MM.1S (cell line): ENCODE results near the gene CHMP4A.
A peak's percentile ranks its signal among the peaks of the same experiment; 100 is the strongest.
"Not testable (repeated sequence)": the region's sequence is repeated elsewhere in the genome, so short reads cannot be mapped to it uniquely, and the experiment has no call there.

Experiments
- DNase-seq: peaks from one replicate; pipeline ENCODE4 v3.0.0-alpha.2; 2015
- H2AFZ ChIP-seq: fragments of 300-600 bp; sonication (generic); 2 replicates; pipeline ENCODE4 v1.6.0; 2016; ENCODE audit warnings: antibody characterized with exemption, low read length
- H3F3A ChIP-seq: fragments of 300-600 bp; sonication (generic); 2 replicates; pipeline ENCODE4 v1.6.1; 2016; ENCODE audit warnings: mild to moderate bottlenecking, antibody characterized with exemption, low read length, moderate library complexity, mixed read lengths; ENCODE audit not compliant: insufficient read depth
- H3K27ac ChIP-seq: fragments of 300-600 bp; sonication (generic); 2 replicates; pipeline ENCODE4 v1.5.1; 2016; ENCODE audit warnings: mild to moderate bottlenecking, low read length
- H3K27me3 ChIP-seq: fragments of 300-600 bp; sonication (generic); replicated peaks from 2 replicates; pipeline ENCODE4 v1.6.0; 2016; ENCODE audit warnings: low read length; ENCODE audit not compliant: insufficient read depth
- H3K36me3 ChIP-seq: fragments of 300-600 bp; sonication (generic); replicated peaks from 2 replicates; pipeline ENCODE4 v1.6.1; 2016; ENCODE audit warnings: mild to moderate bottlenecking, low read length, mixed read lengths; ENCODE audit not compliant: insufficient read depth
- H3K4me1 ChIP-seq: fragments of 300-600 bp; sonication (generic); 2 replicates; pipeline ENCODE4 v1.6.1; 2016; ENCODE audit warnings: low read length, mixed read lengths
- H3K4me2 ChIP-seq: fragments of 300-600 bp; sonication (generic); 2 replicates; pipeline ENCODE4 v1.6.0; 2016; ENCODE audit warnings: low read depth, low read length
- H3K4me3 ChIP-seq: fragments of 300-600 bp; sonication (generic); 2 replicates; pipeline ENCODE4 v1.5.1; 2016; ENCODE audit warnings: low read length, mixed read lengths
- H3K79me2 ChIP-seq: fragments of 300-600 bp; sonication (generic); 2 replicates; pipeline ENCODE4 v1.6.1; 2016; ENCODE audit warnings: mixed run types, low read length, mixed read lengths
- H3K9ac ChIP-seq: fragments of 300-600 bp; sonication (generic); 2 replicates; pipeline ENCODE4 v1.6.1; 2016; ENCODE audit warnings: low read length, mixed read lengths
- H3K9me2 ChIP-seq: fragments of 300-600 bp; sonication (generic); replicated peaks from 2 replicates; pipeline ENCODE4 v1.6.1; 2016; ENCODE audit warnings: mild to moderate bottlenecking, low read length, mixed read lengths; ENCODE audit not compliant: insufficient read depth
- H3K9me3 ChIP-seq: fragments of 300-600 bp; sonication (generic); replicated peaks from 2 replicates; pipeline ENCODE4 v1.6.1; 2016; ENCODE audit warnings: mild to moderate bottlenecking, low read length, mixed read lengths; ENCODE audit not compliant: insufficient read depth
- H4K20me1 ChIP-seq: fragments of 300-600 bp; sonication (generic); 2 replicates; pipeline ENCODE4 v1.6.1; 2016; ENCODE audit warnings: mild to moderate bottlenecking, low read length, moderate library complexity, mixed read lengths; ENCODE audit not compliant: insufficient read depth
- CTCF ChIP-seq: fragments of 300-600 bp; sonication (generic); IDR thresholded peaks from 2 replicates; pipeline ENCODE4 v1.5.1; 2016; ENCODE audit warnings: antibody characterized with exemption, low read length, mixed read lengths
- EZH2 ChIP-seq: fragments of 300-600 bp; sonication (generic); optimal IDR thresholded peaks from 2 replicates; pipeline ENCODE3; 2017; ENCODE audit warnings: low read depth, mild to moderate bottlenecking, antibody characterized with exemption, low read length, mixed read lengths
- EZH2phosphoT487 ChIP-seq: fragments of 300-600 bp; sonication (generic); IDR thresholded peaks from 2 replicates; pipeline ENCODE4 v1.6.1; 2018; ENCODE audit warnings: antibody characterized with exemption, low read length

Gene CHMP4A

DNA sequence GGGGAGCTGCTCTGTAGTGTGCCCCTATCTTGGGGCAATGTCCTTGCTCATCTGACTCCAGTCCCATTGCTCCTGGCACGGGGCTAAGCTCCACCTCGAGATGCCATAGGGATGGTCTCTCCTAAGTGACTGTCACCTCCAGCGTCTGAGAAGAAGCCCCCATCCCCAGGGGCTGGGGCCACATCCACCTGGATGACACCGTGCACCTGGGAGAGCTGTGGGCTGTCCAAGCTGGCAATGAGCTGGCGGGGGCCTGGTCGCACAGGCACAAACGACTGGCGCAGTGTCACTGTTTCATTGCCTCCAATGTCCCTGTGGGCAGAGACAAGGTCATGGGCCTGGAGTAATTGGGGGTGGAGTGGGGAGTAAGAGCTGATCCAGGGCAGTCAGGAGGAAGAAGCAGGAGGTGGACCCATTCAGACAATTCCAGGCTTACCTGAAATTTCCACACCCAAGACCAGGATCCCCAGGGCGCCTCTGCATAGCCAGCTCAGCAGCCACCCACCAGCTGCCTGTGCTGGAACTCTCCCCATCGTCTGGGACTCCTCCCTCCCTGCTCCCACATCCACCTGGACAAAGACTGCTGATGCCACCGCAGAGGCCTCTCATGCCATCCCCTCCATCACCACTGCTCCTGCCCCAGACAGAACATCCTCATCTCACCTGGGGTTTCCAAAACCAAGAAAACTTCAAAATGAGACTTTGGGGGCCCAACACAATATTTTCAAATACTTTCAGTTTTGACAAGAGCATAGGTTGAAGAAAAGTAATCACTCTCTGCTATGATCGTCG, 36.1 kb upstream of the CHMP4A start:
- no peak overlapping the region for H3K4me2 ChIP-seq
- H3K4me3 ChIP-seq: no peak overlapping the region
- no peaks in the 10 kb centered on the region for H3K36me3 ChIP-seq
- no peaks in the 10 kb centered on the region for H3K9me2 ChIP-seq
- no peak overlapping the region for H2AFZ ChIP-seq
- TF ChIP-seq EZH2: no peak
- no peak for TF ChIP-seq CTCF
- TF ChIP-seq EZH2phosphoT487: no peak
- no peaks in the 10 kb centered on the region for H3K4me1 ChIP-seq
- no peaks in the 10 kb centered on the region for H3K79me2 ChIP-seq
- no peak overlapping the region for H3K9ac ChIP-seq
- no peak overlapping the region for H3K27ac ChIP-seq
- H3K27me3 ChIP-seq: no peaks in the 10 kb centered on the region
- peaks cover 10% of the 10 kb centered on the region; the same call in 1 of the 2 replicates for H3F3A ChIP-seq
- DNase-seq: no peak
- no peaks in the 10 kb centered on the region for H4K20me1 ChIP-seq
- H3K9me3 ChIP-seq: no peaks in the 10 kb centered on the region

GRCh38 chr14:24247422-24247821, 34.1 kb upstream of the CHMP4A start:
- peak overlapping the region; percentile 57; the same call in 1 of the 2 replicates for H3K4me2 ChIP-seq
- TF ChIP-seq CTCF (no peak), EZH2 (no peak), EZH2phosphoT487 (no peak)

DNA sequence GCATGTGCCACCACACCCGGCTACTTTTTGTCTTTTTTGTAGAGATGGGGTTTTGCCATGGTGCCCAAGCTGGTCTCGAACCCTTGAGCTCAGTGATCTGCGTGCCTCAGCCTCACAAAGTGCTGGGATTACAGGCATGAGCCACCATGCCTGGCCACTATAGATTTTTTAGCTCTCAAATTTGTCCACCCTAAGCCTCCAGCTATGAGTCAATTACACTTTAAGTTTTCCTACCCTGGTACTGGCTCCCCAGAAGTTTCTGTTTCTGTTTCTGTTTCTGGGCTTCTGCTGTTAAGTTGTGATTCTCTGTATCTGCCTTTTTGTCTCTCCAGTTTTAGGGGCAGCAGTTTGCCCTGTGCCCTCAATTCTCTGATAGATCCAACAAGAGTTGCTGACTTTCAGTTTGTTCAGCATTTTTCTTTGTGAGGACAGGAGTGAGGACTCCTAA, 33.5 kb upstream of the CHMP4A start:
- H3K27me3 ChIP-seq: no peaks in the 10 kb centered on the region
- peak overlapping the region; percentile 84 for H3K27ac ChIP-seq
- H3K79me2 ChIP-seq: peaks cover 3% of the 10 kb centered on the region; the same call in 1 of the 2 replicates
- H3K4me3 ChIP-seq: peak overlapping the region; percentile 25; the same call in 1 of the 2 replicates
- peak; percentile 70 for DNase-seq
- no peaks in the 10 kb centered on the region for H3K9me2 ChIP-seq
- H3K4me1 ChIP-seq: peaks cover 6% of the 10 kb centered on the region; the same call in 1 of the 2 replicates
- H3K4me2 ChIP-seq: peak overlapping the region; percentile 57; the same call in 1 of the 2 replicates
- TF ChIP-seq EZH2phosphoT487 (no peak), CTCF (no peak), EZH2 (no peak)
- H3K9ac ChIP-seq: peak overlapping the region; percentile 62
- no peaks in the 10 kb centered on the region for H4K20me1 ChIP-seq
- H3F3A ChIP-seq: peaks cover 21% of the 10 kb centered on the region; the same call in 1 of the 2 replicates
- H2AFZ ChIP-seq: no peak overlapping the region
- no peaks in the 10 kb centered on the region for H3K9me3 ChIP-seq
- H3K36me3 ChIP-seq: no peaks in the 10 kb centered on the region

More at GRCh38 chr14:24247422-24247821, 34.1 kb upstream of the CHMP4A start:
- peaks cover 21% of the 10 kb centered on the region; the same call in 1 of the 2 replicates for H3F3A ChIP-seq
- no peaks in the 10 kb centered on the region for H3K27me3 ChIP-seq
- no peak for DNase-seq
- peaks cover 6% of the 10 kb centered on the region; the same call in 1 of the 2 replicates for H3K4me1 ChIP-seq
- H3K79me2 ChIP-seq: no peaks in the 10 kb centered on the region
- H2AFZ ChIP-seq: no peak overlapping the region
- no peaks in the 10 kb centered on the region for H3K9me3 ChIP-seq
- no peak overlapping the region for H3K4me3 ChIP-seq
- H3K9ac ChIP-seq: peak overlapping the region; percentile 62; the same call in 1 of the 2 replicates
- peak overlapping the region; percentile 84; the same call in 1 of the 2 replicates for H3K27ac ChIP-seq
- no peaks in the 10 kb centered on the region for H4K20me1 ChIP-seq
- no peaks in the 10 kb centered on the region for H3K36me3 ChIP-seq
- no peaks in the 10 kb centered on the region for H3K9me2 ChIP-seq

DNA sequence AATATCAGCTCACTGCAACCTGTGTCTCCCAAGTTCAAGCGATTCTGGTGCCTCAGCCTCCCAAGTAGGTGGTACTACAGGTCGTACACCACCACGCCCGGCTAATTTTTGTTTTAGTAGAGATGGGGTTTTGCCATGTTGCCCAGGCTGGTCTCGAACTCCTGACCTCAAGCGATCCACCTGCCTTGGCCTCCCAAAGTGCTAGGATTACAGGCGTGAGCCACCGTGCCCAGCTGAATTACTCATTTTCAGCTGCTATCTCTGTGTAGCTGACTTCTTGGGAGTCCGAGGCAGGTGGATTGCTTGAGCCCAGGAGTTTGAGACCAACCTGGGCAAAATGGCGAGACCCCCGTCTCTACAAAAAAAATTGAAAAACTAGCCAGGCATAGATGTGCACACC, 32.1 kb upstream of the CHMP4A start:
- not testable (repeated sequence) for H3K27ac ChIP-seq, H3K4me3 ChIP-seq, H3K4me2 ChIP-seq, H3K4me1 ChIP-seq, H3K36me3 ChIP-seq, H4K20me1 ChIP-seq, DNase-seq, H3K9me2 ChIP-seq, H2AFZ ChIP-seq, H3K9me3 ChIP-seq, H3K27me3 ChIP-seq, H3K9ac ChIP-seq
- Histone ChIP-seq H3F3A (peaks cover 21% of the 10 kb centered on the region; the same call in 1 of the 2 replicates), H3K79me2 (peaks cover 15% of the 10 kb centered on the region)
